HEK293 (cell line): ENCODE data around the gene MFGE8.
A peak's percentile ranks its signal among the peaks of the same experiment; 100 is the strongest.

ENCODE experiments used
- BCL6B ChIP-seq: fragments of 450-650 bp; formaldehyde crosslinking; IDR thresholded peaks from 2 replicates; pipeline ENCODE4 v1.5.1; 2017; ENCODE audit warnings: missing biosample characterization, missing genetic modification characterization
- IKZF3 ChIP-seq: fragments of 450-650 bp; IDR thresholded peaks from 2 replicates; pipeline ENCODE4 v1.5.0; 2018; ENCODE audit warnings: missing biosample characterization, mild to moderate bottlenecking, missing genetic modification characterization, moderate library complexity
- MEIS1 ChIP-seq: sonication (generic); formaldehyde crosslinking; IDR thresholded peaks from 2 replicates; pipeline ENCODE4 v1.8.1; 2022; ENCODE audit warnings: missing genetic modification reagents, mild to moderate bottlenecking, borderline replicate concordance
- SP2 ChIP-seq: fragments of 450-650 bp; formaldehyde crosslinking; IDR thresholded peaks from 2 replicates; pipeline ENCODE4 v1.5.1; 2016; ENCODE audit warnings: missing biosample characterization, missing genetic modification characterization
- SP7 ChIP-seq: fragments of 450-650 bp; formaldehyde crosslinking; IDR thresholded peaks from 2 replicates; pipeline ENCODE4 v1.5.1; 2016; ENCODE audit warnings: missing biosample characterization, missing genetic modification characterization
- ZBTB48 ChIP-seq: fragments of 450-650 bp; formaldehyde crosslinking; IDR thresholded peaks from 2 replicates; pipeline ENCODE4 v1.5.1; 2016; ENCODE audit warnings: missing biosample characterization, missing genetic modification characterization
- ZBTB8A ChIP-seq: fragments of 450-650 bp; formaldehyde crosslinking; IDR thresholded peaks from 2 replicates; pipeline ENCODE4 v1.5.1; 2016; ENCODE audit warnings: missing biosample characterization, missing genetic modification characterization
- ZEB2 ChIP-seq: fragments of 450-650 bp; formaldehyde crosslinking; IDR thresholded peaks from 2 replicates; pipeline ENCODE4 v1.5.1; 2016; ENCODE audit warnings: missing biosample characterization, missing genetic modification characterization
- ZFP37 ChIP-seq: fragments of 450-650 bp; formaldehyde crosslinking; IDR thresholded peaks from 2 replicates; pipeline ENCODE4 v1.5.1; 2016; ENCODE audit warnings: missing biosample characterization, missing genetic modification characterization
- ZFP69B ChIP-seq: fragments of 450-650 bp; formaldehyde crosslinking; IDR thresholded peaks from 2 replicates; pipeline ENCODE4 v1.5.1; 2016; ENCODE audit warnings: missing biosample characterization, missing genetic modification characterization
- ZNF16 ChIP-seq: fragments of 450-650 bp; formaldehyde crosslinking; IDR thresholded peaks from 2 replicates; pipeline ENCODE4 v1.5.1; 2016; ENCODE audit warnings: low read depth, missing biosample characterization, missing genetic modification characterization
- ZNF221 ChIP-seq: fragments of 450-650 bp; formaldehyde crosslinking; IDR thresholded peaks from 2 replicates; pipeline ENCODE4 v1.5.1; 2017; ENCODE audit warnings: missing biosample characterization, missing genetic modification characterization, borderline replicate concordance
- ZNF23 ChIP-seq: fragments of 450-650 bp; formaldehyde crosslinking; IDR thresholded peaks from 2 replicates; pipeline ENCODE4 v1.5.1; 2016; ENCODE audit warnings: missing biosample characterization, missing genetic modification characterization, borderline replicate concordance
- ZNF391 ChIP-seq: fragments of 450-650 bp; formaldehyde crosslinking; IDR thresholded peaks from 2 replicates; pipeline ENCODE4 v1.5.1; 2016; ENCODE audit warnings: low read depth, missing biosample characterization, missing genetic modification characterization, borderline replicate concordance
- ZNF394 ChIP-seq: fragments of 450-650 bp; formaldehyde crosslinking; IDR thresholded peaks from 2 replicates; pipeline ENCODE4 v1.5.1; 2016; ENCODE audit warnings: missing biosample characterization, missing genetic modification characterization, mild to moderate bottlenecking, moderate library complexity, borderline replicate concordance
- ZNF596 ChIP-seq: fragments of 450-650 bp; IDR thresholded peaks from 2 replicates; pipeline ENCODE4 v1.5.0; 2018; ENCODE audit warnings: missing biosample characterization, mild to moderate bottlenecking, missing genetic modification characterization, moderate library complexity
- ZNF639 ChIP-seq: fragments of 450-650 bp; formaldehyde crosslinking; IDR thresholded peaks from 2 replicates; pipeline ENCODE4 v1.5.1; 2016; ENCODE audit warnings: missing biosample characterization, missing genetic modification characterization
- ZNF645 ChIP-seq: fragments of 450-650 bp; formaldehyde crosslinking; IDR thresholded peaks from 2 replicates; pipeline ENCODE4; 2016; ENCODE audit warnings: missing biosample characterization, missing genetic modification characterization
- ZNF664 ChIP-seq: fragments of 450-650 bp; formaldehyde crosslinking; IDR thresholded peaks from 2 replicates; pipeline ENCODE4 v1.5.1; 2016; ENCODE audit warnings: missing biosample characterization, missing genetic modification characterization
- ZNF677 ChIP-seq: fragments of 450-650 bp; IDR thresholded peaks from 2 replicates; pipeline ENCODE4 v1.5.0; 2018; ENCODE audit warnings: missing biosample characterization, mild to moderate bottlenecking, missing genetic modification characterization, moderate library complexity
- ZNF701 ChIP-seq: fragments of 450-650 bp; formaldehyde crosslinking; IDR thresholded peaks from 2 replicates; pipeline ENCODE4 v1.5.1; 2016; ENCODE audit warnings: missing biosample characterization, missing genetic modification characterization
- ZNF791 ChIP-seq: fragments of 450-650 bp; formaldehyde crosslinking; IDR thresholded peaks from 2 replicates; pipeline ENCODE4 v1.5.1; 2016; ENCODE audit warnings: missing biosample characterization, missing genetic modification characterization
- ZNF792 ChIP-seq: fragments of 450-650 bp; formaldehyde crosslinking; IDR thresholded peaks from 2 replicates; pipeline ENCODE4 v1.5.1; 2016; ENCODE audit warnings: missing biosample characterization, missing genetic modification characterization
- TF ChIP-seq, protein P1 (sequence below): fragments of 450-650 bp; formaldehyde crosslinking; IDR thresholded peaks from 2 replicates; pipeline ENCODE4 v1.5.1; 2016; ENCODE audit warnings: missing biosample characterization, missing genetic modification characterization
- TF ChIP-seq, protein P2 (sequence below): fragments of 450-650 bp; formaldehyde crosslinking; conservative IDR thresholded peaks from 2 replicates; pipeline ENCODE4 v1.5.1; 2016; ENCODE audit warnings: low read depth, missing biosample characterization, missing genetic modification characterization
- TF ChIP-seq, protein P3 (sequence below): fragments of 450-650 bp; formaldehyde crosslinking; IDR thresholded peaks from 2 replicates; pipeline ENCODE4 v1.5.1; 2016; ENCODE audit warnings: missing biosample characterization, missing genetic modification characterization
- TF ChIP-seq, protein P4 (sequence below): fragments of 450-650 bp; formaldehyde crosslinking; IDR thresholded peaks from 2 replicates; pipeline ENCODE4 v1.5.1; 2016; ENCODE audit warnings: missing biosample characterization, missing genetic modification characterization, borderline replicate concordance

Gene MFGE8

DNA sequence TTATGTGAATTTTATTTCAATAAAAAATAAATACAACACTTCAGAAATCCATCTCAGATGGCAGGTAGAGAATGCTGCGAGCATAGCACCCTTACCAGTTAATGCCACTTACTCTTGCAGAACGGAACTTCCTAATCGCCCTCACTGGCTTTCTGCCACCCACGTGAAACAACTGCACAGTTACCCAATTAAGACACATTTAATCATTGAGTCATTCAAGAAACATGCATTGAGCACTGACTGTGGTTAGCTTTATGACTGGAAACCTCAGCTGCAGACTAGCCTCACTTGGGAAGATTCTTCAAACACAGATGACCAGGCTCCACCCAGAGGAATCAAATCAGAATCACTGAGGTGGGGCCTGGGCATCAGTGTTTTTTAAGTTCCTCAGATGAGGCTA, 5.6 kb upstream of the MFGE8 start (continued):
- TF ChIP-seq ZNF394 (tag by site-specific recombination): peak; percentile 70; the same call in 1 of the 2 replicates
- TF ChIP-seq ZFP69B: peak; percentile 79
- TF ChIP-seq IKZF3 (tag by site-specific recombination): peak; percentile 77
- TF ChIP-seq ZNF791 (tag by site-specific recombination): no peak
- TF ChIP-seq ZBTB8A (tag by site-specific recombination): no peak
- TF ChIP-seq ZNF221: no peak
- TF ChIP-seq, protein P1, sequence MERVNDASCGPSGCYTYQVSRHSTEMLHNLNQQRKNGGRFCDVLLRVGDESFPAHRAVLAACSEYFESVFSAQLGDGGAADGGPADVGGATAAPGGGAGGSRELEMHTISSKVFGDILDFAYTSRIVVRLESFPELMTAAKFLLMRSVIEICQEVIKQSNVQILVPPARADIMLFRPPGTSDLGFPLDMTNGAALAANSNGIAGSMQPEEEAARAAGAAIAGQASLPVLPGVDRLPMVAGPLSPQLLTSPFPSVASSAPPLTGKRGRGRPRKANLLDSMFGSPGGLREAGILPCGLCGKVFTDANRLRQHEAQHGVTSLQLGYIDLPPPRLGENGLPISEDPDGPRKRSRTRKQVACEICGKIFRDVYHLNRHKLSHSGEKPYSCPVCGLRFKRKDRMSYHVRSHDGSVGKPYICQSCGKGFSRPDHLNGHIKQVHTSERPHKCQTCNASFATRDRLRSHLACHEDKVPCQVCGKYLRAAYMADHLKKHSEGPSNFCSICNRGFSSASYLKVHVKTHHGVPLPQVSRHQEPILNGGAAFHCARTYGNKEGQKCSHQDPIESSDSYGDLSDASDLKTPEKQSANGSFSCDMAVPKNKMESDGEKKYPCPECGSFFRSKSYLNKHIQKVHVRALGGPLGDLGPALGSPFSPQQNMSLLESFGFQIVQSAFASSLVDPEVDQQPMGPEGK: peak; percentile 60; the same call in 1 of the 2 replicates
- peak; percentile 46; the same call in 1 of the 2 replicates for TF ChIP-seq ZFP37 (tag by site-specific recombination)
- TF ChIP-seq, protein P2, sequence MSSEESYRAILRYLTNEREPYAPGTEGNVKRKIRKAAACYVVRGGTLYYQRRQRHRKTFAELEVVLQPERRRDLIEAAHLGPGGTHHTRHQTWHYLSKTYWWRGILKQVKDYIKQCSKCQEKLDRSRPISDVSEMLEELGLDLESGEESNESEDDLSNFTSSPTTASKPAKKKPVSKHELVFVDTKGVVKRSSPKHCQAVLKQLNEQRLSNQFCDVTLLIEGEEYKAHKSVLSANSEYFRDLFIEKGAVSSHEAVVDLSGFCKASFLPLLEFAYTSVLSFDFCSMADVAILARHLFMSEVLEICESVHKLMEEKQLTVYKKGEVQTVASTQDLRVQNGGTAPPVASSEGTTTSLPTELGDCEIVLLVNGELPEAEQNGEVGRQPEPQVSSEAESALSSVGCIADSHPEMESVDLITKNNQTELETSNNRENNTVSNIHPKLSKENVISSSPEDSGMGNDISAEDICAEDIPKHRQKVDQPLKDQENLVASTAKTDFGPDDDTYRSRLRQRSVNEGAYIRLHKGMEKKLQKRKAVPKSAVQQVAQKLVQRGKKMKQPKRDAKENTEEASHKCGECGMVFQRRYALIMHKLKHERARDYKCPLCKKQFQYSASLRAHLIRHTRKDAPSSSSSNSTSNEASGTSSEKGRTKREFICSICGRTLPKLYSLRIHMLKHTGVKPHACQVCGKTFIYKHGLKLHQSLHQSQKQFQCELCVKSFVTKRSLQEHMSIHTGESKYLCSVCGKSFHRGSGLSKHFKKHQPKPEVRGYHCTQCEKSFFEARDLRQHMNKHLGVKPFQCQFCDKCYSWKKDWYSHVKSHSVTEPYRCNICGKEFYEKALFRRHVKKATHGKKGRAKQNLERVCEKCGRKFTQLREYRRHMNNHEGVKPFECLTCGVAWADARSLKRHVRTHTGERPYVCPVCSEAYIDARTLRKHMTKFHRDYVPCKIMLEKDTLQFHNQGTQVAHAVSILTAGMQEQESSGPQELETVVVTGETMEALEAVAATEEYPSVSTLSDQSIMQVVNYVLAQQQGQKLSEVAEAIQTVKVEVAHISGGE (tag by site-specific recombination): no peak
- TF ChIP-seq, protein P3, sequence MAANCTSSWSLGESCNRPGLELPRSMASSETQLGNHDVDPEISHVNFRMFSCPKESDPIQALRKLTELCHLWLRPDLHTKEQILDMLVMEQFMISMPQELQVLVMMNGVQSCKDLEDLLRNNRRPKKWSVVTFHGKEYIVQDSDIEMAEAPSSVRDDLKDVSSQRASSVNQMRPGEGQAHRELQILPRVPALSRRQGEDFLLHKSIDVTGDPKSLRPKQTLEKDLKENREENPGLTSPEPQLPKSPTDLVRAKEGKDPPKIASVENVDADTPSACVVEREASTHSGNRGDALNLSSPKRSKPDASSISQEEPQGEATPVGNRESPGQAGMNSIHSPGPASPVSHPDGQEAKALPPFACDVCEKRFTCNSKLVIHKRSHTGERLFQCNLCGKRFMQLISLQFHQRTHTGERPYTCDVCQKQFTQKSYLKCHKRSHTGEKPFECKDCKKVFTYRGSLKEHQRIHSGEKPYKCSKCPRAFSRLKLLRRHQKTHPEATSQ (tag by site-specific recombination): no peak
- TF ChIP-seq SP2 (tag by site-specific recombination): peak; percentile 38; the same call in 1 of the 2 replicates
- TF ChIP-seq ZNF596 (tag by site-specific recombination): no peak
- TF ChIP-seq ZEB2 (tag by site-specific recombination): peak; percentile 90
- peak; percentile 92 for TF ChIP-seq ZNF639 (tag by site-specific recombination)
- no peak for TF ChIP-seq BCL6B (tag by site-specific recombination)
- no peak for TF ChIP-seq ZBTB48 (tag by site-specific recombination)
- no peak for TF ChIP-seq MEIS1 (CRISPR knock-in tag)
- TF ChIP-seq ZNF23 (tag by site-specific recombination): no peak
- TF ChIP-seq ZNF792 (tag by site-specific recombination): no peak
- TF ChIP-seq ZNF391: peak; percentile 64; the same call in 1 of the 2 replicates
- TF ChIP-seq, protein P4, sequence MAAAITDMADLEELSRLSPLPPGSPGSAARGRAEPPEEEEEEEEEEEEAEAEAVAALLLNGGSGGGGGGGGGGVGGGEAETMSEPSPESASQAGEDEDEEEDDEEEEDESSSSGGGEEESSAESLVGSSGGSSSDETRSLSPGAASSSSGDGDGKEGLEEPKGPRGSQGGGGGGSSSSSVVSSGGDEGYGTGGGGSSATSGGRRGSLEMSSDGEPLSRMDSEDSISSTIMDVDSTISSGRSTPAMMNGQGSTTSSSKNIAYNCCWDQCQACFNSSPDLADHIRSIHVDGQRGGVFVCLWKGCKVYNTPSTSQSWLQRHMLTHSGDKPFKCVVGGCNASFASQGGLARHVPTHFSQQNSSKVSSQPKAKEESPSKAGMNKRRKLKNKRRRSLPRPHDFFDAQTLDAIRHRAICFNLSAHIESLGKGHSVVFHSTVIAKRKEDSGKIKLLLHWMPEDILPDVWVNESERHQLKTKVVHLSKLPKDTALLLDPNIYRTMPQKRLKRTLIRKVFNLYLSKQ (tag by site-specific recombination): no peak
- TF ChIP-seq ZNF664 (tag by site-specific recombination): peak; percentile 66; the same call in 1 of the 2 replicates
- TF ChIP-seq ZNF701: no peak
- no peak for TF ChIP-seq ZNF16 (tag by site-specific recombination)
- no peak for TF ChIP-seq ZNF677
- TF ChIP-seq SP7 (tag by site-specific recombination): peak; percentile 96
- no peak for TF ChIP-seq ZNF645
